ENCODE results near the gene NRIP1. TPM values are rescaled to one million over a fixed set of nuclear protein-coding genes. Genes with fewer than 3 reads are reported as not detected.

The NRIP1 gene
- total and polyA plus RNA-seq, 2 of the 8 experiments (the other 6 are each of a cell fraction or from before 2014, with no cell fraction given), result 1.5 to 9.3 TPM

GRCh38 chr21:15009837-15010363, 54.9 kb downstream of the NRIP1 start (continued):
- no peak for TF ChIP-seq TEAD4 (IDR thresholded peaks at IDR 0.05; ENCODE audit: low read depth, low read length)
- TF ChIP-seq SP1 (IDR thresholded peaks at IDR 0.05; ENCODE audit: low read depth, low read length), result no peak
- TF ChIP-seq SIN3A (conservative IDR thresholded peaks at IDR 0.05 in 1 of 2, IDR thresholded peaks at IDR 0.05 in 1 of 2; ENCODE audit: low read depth in 1 of 2, low read length in 2 of 2), result no peak
